NCI-H1930 (cell line): ENCODE measurements around the gene KLF11.

ENCODE experiments used
- DNase-seq, 2 experiments: peaks; one replicate each; lab custom pipeline; 2025; lab: John Stamatoyannopoulos, UW

KLF11 gene

DNA sequence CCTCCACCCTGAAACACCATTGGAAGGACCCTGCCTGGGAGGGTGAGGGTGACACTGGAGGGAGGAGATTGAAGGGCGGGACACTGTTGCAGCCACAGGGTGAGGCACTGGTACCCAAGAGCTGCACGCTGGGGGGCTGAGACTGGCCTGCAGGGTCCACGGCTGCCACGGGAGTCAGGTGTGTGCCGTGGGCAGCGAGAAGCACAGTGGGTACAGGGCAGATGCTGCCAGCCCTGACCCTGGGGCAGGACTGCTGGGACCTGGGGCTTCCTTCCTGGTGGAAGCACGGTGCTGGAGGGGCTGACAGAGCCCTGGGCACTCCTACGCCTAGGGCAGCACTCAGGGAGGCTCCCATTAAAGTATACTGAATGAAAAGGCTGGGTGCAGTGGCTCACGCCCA is 20.2 kb downstream of the KLF11 start:
- no peak for DNase-seq

- no peak for DNase-seq
These were observed 21.8 kb downstream of the KLF11 start for GRCh38 chr2:10064932-10065772.

DNA sequence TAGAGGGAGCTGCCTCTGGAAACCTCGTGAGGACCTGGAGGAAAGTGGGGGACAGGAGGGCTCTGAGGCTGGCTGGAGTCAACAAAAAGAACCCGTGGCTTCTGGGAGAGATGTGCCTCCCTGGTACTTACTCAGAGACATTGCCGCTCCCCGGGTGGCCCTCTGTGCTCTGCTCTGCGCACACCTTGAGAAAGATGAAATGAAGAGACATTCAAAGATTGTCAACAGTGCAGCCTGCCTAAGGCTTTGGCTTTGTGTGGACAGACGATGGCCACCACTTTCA is 22.4 kb downstream of the KLF11 start:
- no peak for DNase-seq

GRCh38 chr2:10067330-10067729 is 24.0 kb downstream of the KLF11 start:
- DNase-seq = no peak

- no peak for DNase-seq
These were observed 24.5 kb downstream of the KLF11 start for GRCh38 chr2:10067881-10068280.

- DNase-seq = no peak
These were observed 27.8 kb downstream of the KLF11 start for GRCh38 chr2:10071176-10071575.

- DNase-seq = no peak
These were observed 28.2 kb downstream of the KLF11 start for GRCh38 chr2:10071595-10071994.

- peak; percentile 73 to 79 for DNase-seq
These were observed 29.5 kb downstream of the KLF11 start for GRCh38 chr2:10072656-10073480.

GRCh38 chr2:10073706-10074105 is 30.4 kb downstream of the KLF11 start:
- no peak for DNase-seq

GRCh38 chr2:10075101-10075500 is 31.8 kb downstream of the KLF11 start:
- no peak for DNase-seq

DNA sequence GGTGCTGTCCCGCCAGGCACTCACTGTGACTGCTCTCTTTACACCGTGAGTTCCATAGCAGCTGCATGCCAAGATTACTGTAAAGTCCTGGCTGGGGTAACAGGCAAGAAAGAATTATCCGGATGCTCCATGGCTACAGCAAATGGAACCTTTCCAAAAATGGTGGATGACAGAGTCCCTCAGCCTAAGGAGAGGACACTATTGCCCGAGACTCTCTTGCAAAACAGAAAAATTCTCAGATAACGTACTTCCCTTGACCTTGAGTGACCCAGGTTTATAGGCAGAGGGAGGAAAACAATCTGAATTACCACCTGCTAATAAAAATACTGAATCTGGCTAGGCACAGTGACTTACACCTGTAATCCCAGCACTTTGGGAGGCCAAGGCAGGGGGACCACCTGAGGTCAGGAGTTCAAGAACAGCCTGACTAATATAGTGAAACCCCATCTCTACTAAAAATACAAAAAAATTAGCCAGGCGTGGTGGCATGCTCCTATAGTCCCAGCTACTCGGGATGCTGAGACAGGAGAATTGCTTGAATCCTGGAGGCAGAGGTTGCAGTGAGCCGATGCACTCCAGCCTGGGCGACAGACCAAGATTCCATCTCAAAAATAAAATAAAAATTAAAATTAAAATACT is 32.3 kb downstream of the KLF11 start:
- DNase-seq = no peak

DNA sequence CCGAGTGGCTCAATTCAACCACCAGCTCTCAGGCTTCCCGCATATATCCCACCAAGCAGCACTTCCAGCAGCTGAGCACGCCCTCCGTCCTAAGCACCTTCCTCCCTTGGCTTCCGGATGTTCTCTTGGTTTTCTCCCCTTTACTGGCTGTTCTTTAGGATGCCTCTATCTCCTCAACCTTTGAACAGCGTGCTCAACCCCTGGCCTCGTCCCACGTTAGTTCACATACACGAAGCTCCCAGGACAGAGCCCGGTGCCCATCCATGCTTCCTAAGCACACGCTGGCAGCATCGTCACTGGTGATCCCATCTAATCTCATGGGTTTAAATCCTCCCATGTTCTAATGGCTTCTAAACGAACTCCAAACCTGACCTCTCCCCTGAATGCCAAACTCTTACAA is 33.2 kb downstream of the KLF11 start:
- no peak for DNase-seq

GRCh38 chr2:10076988-10077527 is 33.7 kb downstream of the KLF11 start:
- no peak for DNase-seq

DNA sequence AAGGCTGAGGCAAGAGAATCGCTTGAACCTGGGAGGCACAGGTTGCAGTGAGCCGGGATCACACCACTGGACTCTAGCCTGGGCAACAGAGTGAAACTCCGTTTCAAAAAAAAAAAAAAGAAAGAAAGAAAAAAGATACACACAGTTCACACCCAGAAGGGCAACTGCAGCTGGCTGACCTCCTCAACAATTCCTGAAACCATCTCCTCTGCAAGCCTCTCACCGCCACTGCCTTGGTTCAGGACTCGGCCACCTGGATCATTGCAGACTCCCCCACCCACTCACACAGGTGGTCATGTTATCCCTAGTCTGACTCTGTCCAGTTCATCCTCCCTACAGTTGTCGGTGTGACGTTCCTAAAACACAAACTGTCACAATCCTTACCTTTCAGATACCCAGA is 34.7 kb downstream of the KLF11 start:
- no peak for DNase-seq

DNA sequence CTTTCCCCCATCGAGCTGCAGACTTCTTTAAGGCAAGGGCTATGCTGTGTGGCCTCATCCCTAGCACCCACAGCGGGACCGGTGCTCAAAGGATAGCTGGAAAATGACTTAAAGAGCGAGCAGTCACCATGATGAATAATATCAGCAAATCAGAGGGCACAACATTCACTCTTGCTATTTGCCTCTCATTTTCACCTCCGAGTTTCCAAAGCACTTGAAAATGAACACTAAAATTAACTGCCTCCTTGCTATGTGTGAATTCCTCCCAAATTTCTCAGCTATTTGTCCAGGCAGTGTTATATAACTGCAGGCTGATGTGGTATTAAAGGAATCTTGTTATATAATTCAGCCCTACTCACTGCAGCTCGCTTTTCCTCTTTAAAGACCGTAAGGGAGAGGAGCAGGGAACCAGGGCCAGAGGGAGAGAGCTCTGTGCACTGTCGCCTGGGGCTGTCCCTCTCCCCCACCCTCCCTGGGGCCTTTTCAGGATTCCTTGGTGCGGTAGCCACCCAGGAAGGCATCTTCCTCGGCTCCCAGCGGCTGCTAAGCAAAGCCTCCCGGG is 35.4 kb downstream of the KLF11 start:
- DNase-seq = no peak

- no peak for DNase-seq
These were observed 36.0 kb downstream of the KLF11 start for GRCh38 chr2:10079266-10079869.

- DNase-seq = peak in 1 of 2 experiments; percentile 32
These were observed 36.7 kb downstream of the KLF11 start, which contains the start of gene CYS1 for GRCh38 chr2:10079870-10080535. TSS of gene CYS1 (minus strand) at chr2:10080411. CDS start at chr2:10080223, 188 bp downstream.

- no peak for DNase-seq
These were observed 37.4 kb downstream of the KLF11 start for GRCh38 chr2:10080536-10081304.

DNA sequence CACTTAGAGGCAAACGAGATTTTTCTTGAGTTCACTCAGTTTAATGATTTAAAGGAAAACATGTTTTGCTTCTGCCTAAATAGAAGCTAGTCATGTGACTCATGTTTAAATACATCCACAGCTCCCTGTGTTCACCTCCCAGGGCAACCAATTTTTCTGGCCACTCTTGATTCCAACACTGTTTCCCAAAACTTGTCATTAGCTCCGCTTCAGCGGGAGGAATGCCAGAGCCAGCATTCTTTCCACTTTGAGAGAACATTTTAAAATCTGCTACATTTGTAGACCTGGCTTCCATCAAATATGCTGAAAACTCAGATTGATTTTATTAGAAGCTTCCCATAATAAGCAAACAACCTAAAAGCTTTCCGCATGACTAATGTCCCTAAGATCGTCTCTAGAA is 39.7 kb downstream of the KLF11 start:
- no peak for DNase-seq

DNA sequence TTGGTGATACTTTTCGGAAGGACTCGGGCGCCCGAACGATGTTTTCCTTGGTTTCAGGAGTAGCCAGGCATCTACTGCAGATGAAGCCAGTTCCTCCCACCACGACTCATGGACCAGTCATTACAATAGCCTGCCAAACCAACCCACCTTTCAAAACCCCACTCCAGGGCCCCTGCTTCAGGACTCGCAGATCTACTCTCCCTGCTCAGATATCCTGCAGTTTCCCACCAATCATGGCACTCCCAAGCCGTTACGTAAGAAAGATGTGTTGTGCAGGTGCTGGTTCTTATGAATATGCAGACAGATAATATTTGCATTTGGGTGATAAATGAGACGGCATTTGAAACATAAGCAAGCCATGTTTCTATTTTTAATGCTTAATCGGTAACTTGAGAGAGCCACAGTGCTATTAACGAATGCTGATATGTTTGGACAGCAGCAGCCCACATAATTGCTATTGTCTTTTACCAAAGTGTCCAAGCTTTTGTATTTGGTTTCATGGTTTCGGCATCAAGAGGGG is 40.4 kb downstream of the KLF11 start:
- no peak for DNase-seq
